ELR (cell line): ENCODE data around the gene CTU1.

Experiments
- DNase-seq: peaks from one replicate; pipeline ENCODE4 v3.0.0-alpha.2; 2015; ENCODE audit warnings: low read depth

CTU1 gene

DNA sequence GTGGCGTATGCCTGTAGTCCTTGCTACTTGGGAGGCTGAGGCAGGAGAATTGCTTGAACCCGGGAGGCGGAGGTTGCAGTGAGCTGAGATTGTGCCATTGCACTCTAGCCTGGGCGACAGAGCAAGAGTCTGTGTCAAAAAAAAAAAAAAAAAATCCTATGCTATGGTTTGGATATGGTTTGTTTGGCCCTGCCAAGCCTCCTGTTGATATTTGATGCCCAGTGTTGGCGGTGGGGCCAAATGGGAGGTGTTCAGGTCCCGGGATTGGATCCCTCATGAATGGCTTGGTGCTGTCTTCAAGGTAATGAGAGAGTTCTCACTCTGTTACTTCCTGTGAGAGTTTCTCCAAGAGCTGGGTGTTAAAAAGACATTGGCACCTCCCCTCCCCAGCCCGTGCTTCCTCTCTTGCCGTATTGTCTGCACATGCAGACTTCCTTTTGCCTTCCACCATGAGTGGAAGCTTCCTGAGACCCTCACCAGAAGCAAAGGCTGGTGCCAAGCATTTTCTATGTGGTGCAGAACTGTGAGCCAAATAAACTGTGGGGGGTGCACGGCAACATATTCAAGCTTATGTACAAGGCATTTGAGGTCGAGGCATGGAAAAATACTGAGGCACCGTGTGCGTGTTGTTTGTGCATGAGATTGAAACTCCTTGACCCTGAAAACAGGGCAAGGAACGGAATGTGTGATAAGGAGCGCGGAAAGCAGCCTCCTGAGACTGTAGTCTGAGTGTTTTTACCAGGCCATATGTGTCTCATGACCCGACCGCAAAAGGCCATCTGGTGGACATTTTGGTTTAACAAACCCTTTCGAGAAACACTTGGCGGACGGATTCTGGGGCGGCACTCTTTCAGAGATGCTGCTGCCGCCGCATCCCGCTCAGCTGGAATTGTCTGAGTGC, 23.8 kb upstream of the CTU1 start:
- peak; percentile 5 for DNase-seq

DNA sequence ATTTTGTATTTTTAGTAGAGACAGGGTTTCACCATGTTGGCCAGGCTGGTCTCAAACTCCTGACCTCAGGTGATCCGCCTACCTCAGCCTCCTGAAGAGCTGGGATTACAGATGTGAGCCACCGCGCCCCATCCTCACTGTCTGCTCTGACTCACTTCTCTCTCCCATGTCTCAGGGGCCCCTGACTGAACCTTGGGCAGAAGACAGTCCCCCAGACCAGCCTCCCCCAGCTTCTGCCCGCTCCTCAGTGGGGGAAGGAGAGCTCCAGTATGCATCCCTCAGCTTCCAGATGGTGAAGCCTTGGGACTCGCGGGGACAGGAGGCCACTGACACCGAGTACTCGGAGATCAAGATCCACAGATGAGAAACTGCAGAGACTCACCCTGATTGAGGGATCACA, 21.5 kb upstream of the CTU1 start:
- DNase-seq: no peak

DNA sequence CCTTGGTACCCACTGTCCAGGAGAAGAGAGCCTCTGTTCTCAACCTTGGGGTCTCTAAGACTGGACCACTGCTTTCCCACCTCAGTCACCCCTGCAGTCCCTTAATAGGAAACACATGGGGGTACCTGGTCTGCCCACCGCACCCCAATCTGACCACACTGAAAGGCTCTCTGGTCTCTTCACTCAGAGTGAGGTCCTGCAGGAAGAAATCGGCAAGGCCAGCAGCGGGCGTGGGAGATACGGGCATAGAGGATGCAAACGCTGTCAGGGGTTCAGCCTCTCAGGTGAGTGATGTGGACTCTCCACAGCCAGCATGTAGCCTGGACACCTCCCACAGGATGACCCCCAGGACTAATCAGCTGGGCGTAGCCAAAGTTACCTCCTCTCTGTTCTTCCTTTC, 20.0 kb upstream of the CTU1 start:
- no peak for DNase-seq

DNA sequence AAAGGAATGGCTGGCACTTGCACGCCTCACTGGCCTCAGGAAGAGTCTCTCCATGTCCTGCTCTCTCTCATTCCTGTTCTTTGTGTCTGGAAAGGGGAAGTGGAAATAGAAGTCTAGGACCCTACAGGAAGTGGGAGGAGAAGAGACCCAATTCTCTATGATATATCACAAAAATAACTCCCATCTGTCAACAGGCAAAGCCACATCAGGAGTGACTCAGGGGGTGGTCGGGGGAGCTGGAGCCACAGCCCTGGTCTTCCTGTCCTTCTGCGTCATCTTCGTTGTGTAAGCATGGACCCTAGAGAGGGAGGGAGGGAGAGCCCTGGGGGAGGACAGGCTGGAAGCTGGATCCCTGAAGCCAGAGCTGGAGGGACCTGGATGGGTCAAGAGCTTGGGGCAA, 19.5 kb upstream of the CTU1 start:
- DNase-seq: peak; percentile 61

DNA sequence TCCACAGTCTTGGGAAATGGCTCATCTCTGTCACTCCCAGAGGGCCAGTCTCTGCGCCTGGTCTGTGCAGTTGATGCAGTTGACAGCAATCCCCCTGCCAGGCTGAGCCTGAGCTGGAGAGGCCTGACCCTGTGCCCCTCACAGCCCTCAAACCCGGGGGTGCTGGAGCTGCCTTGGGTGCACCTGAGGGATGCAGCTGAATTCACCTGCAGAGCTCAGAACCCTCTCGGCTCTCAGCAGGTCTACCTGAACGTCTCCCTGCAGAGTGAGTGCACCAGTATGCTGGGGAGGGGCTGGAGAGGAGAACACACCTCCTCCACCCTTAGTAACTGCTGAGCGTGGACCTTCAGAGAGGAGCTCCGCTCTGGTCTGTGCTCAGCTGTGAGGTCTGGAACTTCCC, 18.8 kb upstream of the CTU1 start:
- no peak for DNase-seq

DNA sequence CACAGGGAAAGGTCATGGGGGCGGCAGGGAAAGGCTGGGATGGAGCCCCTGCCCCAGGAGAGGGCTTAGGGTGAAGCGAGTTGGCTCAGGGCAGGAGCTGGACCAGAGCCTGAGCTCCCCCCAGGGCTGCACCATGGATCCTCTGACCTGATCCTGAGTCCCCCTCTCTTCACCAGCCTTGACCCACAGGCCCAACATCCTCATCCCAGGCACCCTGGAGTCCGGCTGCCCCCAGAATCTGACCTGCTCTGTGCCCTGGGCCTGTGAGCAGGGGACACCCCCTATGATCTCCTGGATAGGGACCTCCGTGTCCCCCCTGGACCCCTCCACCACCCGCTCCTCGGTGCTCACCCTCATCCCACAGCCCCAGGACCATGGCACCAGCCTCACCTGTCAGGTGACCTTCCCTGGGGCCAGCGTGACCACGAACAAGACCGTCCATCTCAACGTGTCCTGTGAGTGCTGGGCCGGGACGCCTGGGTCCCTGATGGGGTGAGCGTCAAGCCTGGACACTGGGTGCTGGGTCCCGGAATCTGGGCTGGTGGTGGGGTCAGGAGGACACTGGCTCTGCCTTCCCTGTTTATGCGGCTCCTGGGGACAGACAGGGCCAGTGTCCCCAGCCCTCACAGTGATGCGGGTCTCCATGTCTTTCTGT, 17.3 kb upstream of the CTU1 start:
- no peak for DNase-seq

DNA sequence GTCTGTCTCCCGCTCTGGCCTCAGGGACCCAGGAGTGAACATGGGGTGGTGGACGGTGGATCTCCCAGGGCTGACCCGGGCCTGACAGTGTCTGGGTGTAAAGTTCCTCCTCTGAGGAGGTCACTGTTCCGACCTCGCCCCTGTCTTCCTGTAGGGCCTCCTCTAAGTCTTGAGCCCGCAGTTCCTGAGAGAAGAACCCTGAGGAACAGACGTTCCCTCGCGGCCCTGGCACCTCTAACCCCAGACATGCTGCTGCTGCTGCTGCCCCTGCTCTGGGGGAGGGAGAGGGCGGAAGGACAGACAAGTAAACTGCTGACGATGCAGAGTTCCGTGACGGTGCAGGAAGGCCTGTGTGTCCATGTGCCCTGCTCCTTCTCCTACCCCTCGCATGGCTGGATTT, 16.5 kb upstream of the CTU1 start, which contains the start of gene SIGLEC9:
Gene SIGLEC9 (plus strand): TSS at position 178 of the 400 bp plus-strand sequence. CDS start 69 bp downstream, at position 247.
- no peak for DNase-seq

DNA sequence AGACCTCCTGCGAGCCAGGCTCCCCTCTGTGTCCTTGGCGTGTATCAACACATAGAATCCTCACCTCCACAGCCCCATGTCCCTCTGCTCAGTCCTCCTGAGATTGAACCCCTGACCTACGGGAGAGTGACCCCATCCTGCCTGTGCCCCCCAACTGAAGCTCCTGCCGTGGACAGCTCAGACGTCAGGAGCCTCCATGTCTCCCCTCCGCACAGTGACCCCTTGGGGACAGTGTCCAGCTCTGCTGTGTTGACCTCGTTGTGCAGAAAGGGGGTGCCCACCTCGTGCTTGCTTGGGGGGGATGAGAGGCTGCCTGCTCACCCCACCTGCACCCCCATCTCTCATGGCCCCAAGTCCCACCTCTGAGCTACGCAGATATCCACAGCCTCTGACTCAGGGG, 16.0 kb upstream of the CTU1 start:
- DNase-seq: no peak

DNA sequence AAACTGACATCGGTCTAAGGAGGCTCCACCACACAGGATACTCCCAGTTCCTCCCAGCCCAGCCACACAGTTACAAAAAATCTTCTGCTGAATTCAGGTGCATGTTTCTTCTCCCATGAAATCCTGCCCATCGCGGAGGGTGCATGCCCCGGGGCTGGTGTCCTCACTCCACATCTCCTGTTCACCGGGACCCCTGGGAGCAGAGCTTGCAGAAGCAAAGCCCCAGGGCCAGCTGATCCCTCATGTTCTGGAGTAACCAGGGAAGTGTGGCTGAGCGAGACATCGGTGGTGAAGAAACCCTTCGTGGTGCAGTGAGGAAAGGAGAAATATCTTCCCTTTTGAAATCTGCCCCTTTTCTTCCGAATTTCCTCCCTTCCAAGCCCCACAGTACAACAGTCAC, 15.6 kb upstream of the CTU1 start:
- no peak for DNase-seq

DNA sequence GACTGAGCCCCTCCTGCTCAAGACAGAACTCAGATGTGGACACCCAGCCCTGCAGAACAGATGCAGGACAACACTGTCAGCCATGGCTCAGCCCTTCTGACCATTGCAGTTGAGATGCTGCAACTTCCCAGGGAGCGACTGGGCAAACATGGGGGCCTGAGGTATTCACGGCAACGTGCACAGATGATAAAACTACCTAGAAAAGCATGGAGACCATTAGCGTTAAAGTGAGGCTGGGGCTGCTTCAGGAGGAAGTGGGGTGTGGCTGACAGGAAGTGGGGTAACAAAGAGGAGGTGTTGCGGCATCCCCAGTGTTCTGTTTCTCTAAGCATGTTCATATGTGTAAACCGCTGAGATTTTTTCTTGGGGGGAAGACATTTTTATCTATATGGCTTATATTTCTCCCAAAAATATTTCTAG, 15.2 kb upstream of the CTU1 start:
- no peak for DNase-seq

DNA sequence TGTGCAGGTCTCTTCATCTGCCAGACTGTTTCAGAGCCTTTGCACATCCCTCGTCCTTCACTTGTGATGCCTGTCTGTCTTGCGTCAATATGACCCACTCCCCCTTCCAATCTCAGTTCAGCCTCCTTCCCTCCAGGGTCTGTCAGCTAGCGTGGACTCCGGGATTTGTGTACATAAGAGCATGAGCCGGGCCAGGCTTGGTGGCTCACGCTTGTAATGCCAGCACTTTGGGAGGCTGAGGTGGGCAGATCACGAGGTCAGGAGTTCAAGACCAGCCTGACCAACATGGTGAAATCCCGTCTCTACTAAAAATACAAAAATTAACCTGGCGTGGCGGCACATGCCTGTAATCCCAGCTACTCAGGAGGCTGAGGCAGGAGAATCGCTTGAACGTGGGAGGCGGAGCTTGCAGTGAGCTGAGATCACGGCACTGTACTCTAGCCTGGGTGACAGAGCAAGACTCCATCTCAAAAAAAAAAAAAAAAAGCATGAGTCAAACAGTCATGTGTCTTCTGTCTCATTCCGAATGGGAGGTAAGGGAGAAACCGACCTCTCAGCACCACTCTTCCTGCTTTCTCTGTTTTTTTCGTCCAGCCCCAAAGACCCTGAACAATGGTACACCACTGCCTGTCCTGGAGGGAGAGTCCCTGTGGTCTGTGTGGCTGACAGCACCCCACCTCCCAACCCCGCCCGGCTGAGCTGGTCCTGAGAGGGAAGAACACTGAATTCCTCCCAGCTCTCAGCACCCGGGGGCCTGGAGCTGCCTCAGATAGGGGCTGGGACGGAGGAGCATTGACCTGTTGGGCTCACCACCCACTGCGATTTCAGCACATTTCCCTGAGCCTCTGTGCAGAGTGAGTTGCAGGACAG, 14.1 kb upstream of the CTU1 start:
- DNase-seq: peak; percentile 41

DNA sequence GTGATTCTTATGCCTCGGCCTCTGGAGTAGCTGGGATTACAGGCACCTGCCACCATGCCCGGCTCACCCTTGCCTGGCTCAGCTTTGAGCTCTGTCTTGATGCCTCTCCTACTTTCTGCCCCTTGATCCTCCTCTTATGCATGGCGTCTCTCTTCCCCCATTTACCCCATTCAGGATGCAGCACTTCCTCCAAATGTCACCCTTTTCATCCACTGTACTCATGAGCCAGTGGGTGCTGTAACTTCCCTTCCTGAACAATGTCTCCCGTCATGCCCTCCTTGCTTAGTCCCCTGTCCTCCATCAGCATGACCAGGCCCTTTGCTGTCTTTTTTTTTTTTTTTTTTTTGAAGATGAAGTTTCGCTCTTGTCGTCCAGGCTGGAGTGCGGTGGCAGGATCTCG, 13.0 kb upstream of the CTU1 start:
- no peak for DNase-seq

DNA sequence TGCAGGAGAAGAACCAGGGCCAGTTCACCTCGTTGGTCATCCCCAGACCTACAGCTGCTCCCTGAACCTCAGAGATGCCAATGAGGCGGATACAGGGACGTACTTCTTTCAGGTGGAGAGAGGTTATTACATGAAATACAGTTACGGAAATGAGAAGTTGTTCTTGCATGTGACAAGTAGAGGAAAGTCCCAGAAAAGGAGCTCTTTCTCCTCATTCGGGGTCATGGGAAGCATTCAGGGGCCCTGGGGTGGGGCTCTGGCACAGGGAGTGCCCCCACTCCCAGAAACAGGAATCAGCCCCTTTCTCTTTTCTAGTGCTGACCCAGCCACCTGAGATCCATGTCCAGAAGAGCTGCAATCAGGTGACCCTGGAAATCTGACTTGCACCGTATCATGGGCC, 12.0 kb upstream of the CTU1 start:
- DNase-seq: no peak

DNA sequence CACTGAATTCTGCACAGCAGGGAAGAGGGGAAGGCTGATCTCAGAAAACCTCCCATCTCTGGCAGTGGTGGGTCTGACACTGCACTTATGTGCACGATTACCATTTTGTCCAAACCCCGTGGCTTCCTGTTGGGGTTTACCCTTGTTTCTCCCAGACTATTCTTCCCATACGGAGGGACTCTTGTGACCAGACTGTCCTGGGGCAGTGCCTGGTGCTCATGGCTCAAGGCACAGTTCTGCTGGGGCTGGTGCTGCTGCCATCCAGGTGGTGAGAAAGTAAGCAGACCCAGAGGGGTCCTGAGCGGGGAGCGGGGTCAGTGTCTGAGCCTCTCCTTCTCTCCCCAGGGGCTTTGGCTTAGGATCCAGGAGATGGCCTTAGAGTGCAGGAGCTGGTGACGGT, 11.4 kb upstream of the CTU1 start:
- no peak for DNase-seq

DNA sequence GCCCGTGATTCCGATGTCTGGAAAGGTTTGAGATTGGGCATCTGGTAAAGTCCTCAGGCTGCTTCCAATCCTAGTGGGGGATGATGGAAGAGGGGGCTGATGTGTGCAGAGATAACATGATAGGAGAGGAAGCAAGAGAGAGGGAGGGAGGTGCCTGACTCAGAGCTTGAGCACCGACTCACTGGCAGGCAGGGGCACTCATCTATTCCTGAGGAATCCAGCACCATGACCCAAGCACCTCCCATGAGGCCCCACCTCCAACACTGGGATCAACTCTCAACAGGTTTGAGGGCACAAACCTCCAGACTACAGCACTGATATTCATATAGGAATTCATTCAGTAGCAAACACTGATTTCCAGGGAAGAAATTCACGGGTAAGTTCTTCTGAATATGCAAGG, 10.9 kb upstream of the CTU1 start:
- peak; percentile 37 for DNase-seq

DNA sequence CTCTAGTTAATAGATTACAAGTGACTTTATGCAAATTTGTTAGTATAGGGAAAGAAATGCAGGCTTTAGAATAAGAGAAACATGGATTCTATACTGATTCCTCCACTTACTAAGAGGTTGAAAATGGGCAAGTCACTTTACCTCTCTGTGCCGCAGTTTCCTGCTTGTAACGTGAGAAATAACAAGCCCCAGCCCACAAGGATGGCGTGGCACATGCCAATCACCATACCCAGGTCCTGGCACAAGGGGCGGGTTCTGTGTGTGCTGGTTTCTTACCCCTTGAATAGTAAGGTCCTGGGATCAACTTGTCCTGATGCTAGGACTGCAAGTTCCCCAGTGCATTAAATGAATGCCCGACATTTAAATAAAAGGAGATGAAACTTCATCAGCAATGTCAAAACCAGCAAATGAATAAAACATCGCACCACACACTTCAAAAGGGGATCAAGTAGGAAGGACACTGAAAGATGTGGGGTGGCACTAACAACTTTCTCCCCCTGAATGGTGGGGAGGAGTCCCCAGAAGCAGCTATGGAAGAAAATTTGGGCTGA, 8.6 kb upstream of the CTU1 start:
- no peak for DNase-seq

DNA sequence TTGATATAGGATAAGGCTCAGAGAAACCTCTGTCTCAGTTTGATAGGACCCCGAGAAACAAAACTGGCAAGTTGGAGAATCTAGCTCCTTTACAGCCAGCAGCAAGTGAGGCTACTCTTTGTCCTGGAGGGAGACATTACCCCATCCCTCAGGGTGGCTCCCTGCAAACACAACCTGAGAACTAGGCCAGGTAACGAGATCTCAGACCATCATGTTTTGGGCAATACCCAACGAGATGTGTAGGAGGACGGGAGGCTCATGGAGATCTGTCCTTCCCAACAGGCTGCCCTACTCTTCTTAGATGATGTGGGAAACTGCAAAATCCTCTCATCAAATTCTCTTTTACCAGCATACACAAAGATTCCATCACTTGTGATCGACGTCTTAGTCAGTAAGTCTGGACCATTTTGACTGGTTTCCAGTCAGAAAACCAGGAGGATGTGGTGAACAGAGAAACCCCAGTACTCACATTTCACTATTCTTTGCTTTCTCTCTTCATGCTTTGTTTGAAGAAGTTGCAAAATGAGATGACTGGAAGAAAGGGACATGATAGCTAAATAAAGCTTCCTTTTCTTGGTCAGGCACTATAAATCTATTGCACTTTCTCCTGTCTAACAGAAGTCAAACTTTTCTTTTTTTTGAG, 6.0 kb upstream of the CTU1 start:
- DNase-seq: no peak

DNA sequence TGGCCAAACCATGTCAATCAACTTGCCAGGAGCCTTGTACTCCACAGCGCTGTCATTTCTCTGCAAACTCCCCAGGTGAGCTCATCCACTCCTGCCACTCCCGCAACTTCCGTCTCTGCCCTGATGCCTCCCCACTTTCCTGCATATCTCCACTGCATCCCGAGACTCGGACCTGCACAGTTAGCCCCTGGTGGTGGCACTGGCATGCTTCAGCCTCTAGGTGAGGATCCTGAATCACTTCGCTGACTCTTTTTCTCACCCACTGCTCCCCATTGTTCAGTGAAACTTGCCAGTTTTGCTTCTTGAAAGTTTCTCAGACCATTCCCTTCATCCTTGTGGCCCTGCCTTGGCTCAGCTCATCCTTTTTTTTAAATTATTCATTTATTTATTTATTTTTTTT, 3.4 kb upstream of the CTU1 start:
- peak; percentile 30 for DNase-seq

DNA sequence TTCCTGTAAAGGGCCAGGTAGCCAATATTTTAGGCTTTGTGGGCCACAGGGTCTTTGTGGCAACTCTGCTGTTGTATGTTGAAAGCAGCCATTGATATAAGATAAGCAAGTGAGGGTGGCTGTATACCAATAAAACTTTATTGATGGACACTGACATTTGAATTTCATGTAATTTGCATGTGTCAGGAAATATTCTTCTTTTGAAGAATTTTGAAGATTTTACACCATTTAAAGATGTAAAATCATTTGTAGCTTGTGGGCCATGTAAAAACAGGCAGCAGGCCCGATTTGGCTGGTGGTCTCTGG, 2.4 kb upstream of the CTU1 start:
- DNase-seq: no peak

DNA sequence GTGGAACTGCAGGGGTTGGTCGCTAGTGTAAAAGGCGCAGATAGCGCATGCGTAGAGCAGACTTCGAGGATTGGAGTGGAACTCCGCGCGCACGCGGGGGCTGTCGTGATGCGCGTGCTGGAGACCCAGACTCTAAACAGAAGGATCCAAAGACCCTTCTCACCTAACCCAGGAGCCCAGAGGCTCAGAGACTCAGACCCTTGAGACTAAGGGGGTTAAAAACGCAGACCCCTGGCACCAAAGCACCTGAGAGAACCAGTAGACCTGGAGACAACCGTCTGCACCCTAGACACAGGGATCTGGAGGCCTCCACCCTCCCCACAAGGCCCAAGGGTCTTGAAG, 567 bp upstream of the CTU1 start:
- DNase-seq: no peak

DNA sequence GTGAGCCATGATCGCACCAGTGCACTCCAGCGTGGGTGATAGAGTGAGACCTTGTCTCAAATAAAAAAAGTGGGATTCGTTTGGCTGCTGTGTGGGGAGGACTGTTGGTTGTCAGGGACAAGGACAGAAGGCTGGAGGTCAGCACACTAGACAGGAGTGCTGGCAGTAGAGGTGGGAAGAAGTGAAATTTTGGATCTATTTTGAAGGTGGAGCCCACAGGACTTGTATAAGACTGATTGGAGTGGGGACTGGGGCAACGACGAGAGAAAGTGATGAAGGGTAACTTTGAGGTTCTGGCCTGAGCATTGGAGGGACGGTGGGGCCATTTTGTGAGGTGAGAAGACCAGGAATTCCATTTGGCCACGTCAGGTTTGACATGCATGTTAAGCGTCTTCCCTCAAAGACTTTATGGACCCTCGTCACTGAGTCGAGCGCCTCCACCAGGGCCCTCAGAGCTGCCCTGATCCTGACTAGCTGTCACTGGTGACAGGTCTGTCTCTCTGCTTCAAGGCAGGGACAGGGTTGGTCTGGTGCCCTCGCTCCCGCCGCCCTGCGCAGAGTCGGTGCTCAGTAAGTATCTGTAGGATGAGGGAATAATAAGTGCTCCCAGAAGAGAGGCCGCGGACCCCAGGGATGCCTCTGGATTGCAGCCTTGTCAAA, 673 bp downstream of the CTU1 start:
- DNase-seq: peak; percentile 67

DNA sequence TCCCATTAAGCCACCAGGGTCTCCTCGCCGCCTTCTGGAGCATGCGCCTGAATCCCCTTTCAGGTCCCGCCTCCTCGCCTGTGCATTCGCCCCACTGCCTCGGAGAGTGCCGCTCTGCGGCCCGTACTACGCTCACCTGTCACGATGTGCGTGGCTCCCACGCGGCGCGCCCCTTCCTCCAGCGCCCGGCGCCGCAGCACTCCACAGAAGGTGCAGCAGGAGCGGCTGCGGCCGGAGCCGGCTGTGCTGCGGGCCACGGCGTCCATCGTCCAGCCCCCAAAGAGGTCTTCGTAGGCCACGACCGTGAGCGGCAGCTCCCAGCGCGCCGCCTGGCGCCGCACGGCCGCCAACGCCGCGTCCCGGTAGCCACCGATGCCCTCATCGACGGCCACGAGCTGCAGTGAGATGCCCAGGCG, 4.3 kb downstream of the CTU1 start:
- DNase-seq: no peak
